SH-SY5Y (cell line): ENCODE data around the gene TTF2.

Experiments
- GATA2 ChIP-seq: IDR thresholded peaks from 2 replicates; pipeline ENCODE4 v1.6.1; 2011; ENCODE audit warnings: mild to moderate bottlenecking, low read depth, low read length
- GATA3 ChIP-seq: IDR thresholded peaks from 2 replicates; pipeline ENCODE4 v1.6.1; 2011; ENCODE audit warnings: low read depth, mild to moderate bottlenecking, low read length, moderate library complexity

GRCh38 chr1:117130526-117130925 lies 70.4 kb downstream of the TTF2 start:
- no peak for TF ChIP-seq GATA3
- TF ChIP-seq GATA2: no peak
